ENCODE measurements around the gene EFCAB9. TPM values are rescaled to one million over a fixed set of nuclear protein-coding genes. Genes with fewer than 3 reads are reported as not detected.

The EFCAB9 gene
- total RNA-seq, 1 experiment from 2014 or later = not detected

DNA sequence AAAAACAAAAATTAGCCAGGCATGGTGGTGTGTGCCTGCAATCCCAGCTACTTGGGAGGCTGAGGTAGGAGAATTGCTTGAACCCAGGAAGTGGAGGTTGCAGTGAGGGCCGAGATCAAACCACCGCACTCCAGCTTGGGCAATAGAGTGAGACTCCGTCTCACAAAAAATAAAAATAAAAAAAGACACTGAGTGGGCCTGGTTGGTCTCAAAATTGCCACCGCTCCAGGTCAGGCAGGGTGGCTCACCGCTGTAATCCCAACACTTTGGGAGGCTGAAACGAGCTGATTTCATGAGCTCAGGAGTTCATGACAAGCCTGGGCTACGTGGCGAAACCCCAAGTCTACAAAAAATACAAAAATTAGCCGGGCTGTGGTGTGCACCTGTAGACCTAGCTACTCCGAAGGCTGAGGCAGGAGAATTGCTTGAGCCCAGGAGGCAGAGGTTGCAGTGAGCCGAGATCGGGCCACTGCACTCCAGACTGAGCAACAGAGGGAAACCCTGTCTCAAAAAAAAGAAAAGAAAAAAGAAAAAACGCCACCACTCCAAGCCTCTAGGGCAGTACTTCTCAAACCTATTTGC is 7.8 kb upstream of the EFCAB9 start:
- Mint-ChIP-seq H3K27ac (no peak overlapping the region), H3K4me1 (peaks cover 28% of the 10 kb centered on the region), H3K4me3 (peak overlapping the region; percentile 93), H3K27me3 (ENCODE audit: low read depth) (peaks cover 14% of the 10 kb centered on the region), H3K9me3 (no peaks in the 10 kb centered on the region), H3K36me3 (no peaks in the 10 kb centered on the region; the same call in 1 of the 2 replicates)
- no peak for ATAC-seq
- DNase-seq (ENCODE audit: low spot score) = no peak
- ChIA-PET CTCF (interaction anchor here (0.8 to 5.3 kb wide), 11 partner anchors 8 to 264 kb away, joined by 3 to 37 read pairs (median 4); no protein-coding TSS in a partner anchor), POLR2A (interaction anchor here (3.6 kb wide), 1 partner anchor 12 kb away, joined by 12 read pairs; no protein-coding TSS in a partner anchor)
- TF ChIP-seq, protein P1, sequence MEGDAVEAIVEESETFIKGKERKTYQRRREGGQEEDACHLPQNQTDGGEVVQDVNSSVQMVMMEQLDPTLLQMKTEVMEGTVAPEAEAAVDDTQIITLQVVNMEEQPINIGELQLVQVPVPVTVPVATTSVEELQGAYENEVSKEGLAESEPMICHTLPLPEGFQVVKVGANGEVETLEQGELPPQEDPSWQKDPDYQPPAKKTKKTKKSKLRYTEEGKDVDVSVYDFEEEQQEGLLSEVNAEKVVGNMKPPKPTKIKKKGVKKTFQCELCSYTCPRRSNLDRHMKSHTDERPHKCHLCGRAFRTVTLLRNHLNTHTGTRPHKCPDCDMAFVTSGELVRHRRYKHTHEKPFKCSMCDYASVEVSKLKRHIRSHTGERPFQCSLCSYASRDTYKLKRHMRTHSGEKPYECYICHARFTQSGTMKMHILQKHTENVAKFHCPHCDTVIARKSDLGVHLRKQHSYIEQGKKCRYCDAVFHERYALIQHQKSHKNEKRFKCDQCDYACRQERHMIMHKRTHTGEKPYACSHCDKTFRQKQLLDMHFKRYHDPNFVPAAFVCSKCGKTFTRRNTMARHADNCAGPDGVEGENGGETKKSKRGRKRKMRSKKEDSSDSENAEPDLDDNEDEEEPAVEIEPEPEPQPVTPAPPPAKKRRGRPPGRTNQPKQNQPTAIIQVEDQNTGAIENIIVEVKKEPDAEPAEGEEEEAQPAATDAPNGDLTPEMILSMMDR (IDR thresholded peaks at IDR 0.05) = no peak
- no peak for TF ChIP-seq TP53 (CRISPR knock-in tag; IDR thresholded peaks at IDR 0.05)
- TF ChIP-seq KAT7 (CRISPR knock-in tag; IDR thresholded peaks at IDR 0.05; ENCODE audit: borderline replicate concordance) = no peak
- TF ChIP-seq, protein P2, sequence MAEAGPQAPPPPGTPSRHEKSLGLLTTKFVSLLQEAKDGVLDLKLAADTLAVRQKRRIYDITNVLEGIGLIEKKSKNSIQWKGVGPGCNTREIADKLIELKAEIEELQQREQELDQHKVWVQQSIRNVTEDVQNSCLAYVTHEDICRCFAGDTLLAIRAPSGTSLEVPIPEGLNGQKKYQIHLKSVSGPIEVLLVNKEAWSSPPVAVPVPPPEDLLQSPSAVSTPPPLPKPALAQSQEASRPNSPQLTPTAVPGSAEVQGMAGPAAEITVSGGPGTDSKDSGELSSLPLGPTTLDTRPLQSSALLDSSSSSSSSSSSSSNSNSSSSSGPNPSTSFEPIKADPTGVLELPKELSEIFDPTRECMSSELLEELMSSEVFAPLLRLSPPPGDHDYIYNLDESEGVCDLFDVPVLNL (CRISPR knock-in tag; IDR thresholded peaks at IDR 0.05; ENCODE audit: borderline replicate concordance, low read depth) = no peak
- TF ChIP-seq, protein P3, sequence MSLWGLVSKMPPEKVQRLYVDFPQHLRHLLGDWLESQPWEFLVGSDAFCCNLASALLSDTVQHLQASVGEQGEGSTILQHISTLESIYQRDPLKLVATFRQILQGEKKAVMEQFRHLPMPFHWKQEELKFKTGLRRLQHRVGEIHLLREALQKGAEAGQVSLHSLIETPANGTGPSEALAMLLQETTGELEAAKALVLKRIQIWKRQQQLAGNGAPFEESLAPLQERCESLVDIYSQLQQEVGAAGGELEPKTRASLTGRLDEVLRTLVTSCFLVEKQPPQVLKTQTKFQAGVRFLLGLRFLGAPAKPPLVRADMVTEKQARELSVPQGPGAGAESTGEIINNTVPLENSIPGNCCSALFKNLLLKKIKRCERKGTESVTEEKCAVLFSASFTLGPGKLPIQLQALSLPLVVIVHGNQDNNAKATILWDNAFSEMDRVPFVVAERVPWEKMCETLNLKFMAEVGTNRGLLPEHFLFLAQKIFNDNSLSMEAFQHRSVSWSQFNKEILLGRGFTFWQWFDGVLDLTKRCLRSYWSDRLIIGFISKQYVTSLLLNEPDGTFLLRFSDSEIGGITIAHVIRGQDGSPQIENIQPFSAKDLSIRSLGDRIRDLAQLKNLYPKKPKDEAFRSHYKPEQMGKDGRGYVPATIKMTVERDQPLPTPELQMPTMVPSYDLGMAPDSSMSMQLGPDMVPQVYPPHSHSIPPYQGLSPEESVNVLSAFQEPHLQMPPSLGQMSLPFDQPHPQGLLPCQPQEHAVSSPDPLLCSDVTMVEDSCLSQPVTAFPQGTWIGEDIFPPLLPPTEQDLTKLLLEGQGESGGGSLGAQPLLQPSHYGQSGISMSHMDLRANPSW (CRISPR knock-in tag; conservative IDR thresholded peaks at IDR 0.05; ENCODE audit: low read depth) = no peak
- TF ChIP-seq, protein P4, sequence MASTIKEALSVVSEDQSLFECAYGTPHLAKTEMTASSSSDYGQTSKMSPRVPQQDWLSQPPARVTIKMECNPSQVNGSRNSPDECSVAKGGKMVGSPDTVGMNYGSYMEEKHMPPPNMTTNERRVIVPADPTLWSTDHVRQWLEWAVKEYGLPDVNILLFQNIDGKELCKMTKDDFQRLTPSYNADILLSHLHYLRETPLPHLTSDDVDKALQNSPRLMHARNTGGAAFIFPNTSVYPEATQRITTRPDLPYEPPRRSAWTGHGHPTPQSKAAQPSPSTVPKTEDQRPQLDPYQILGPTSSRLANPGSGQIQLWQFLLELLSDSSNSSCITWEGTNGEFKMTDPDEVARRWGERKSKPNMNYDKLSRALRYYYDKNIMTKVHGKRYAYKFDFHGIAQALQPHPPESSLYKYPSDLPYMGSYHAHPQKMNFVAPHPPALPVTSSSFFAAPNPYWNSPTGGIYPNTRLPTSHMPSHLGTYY (CRISPR knock-in tag; IDR thresholded peaks at IDR 0.05) = no peak
- no peak for TF ChIP-seq GABPB1 (CRISPR knock-in tag; IDR thresholded peaks at IDR 0.05)
- no peak for TF ChIP-seq NFYB (CRISPR knock-in tag; conservative IDR thresholded peaks at IDR 0.05; ENCODE audit: low read depth)
- no peak for TF ChIP-seq JAZF1 (CRISPR knock-in tag; IDR thresholded peaks at IDR 0.05)
- TF ChIP-seq ETV6 (CRISPR knock-in tag; IDR thresholded peaks at IDR 0.05) = no peak
- no peak for TF ChIP-seq FOXP1 (CRISPR knock-in tag; IDR thresholded peaks at IDR 0.05; ENCODE audit: borderline replicate concordance)

DNA sequence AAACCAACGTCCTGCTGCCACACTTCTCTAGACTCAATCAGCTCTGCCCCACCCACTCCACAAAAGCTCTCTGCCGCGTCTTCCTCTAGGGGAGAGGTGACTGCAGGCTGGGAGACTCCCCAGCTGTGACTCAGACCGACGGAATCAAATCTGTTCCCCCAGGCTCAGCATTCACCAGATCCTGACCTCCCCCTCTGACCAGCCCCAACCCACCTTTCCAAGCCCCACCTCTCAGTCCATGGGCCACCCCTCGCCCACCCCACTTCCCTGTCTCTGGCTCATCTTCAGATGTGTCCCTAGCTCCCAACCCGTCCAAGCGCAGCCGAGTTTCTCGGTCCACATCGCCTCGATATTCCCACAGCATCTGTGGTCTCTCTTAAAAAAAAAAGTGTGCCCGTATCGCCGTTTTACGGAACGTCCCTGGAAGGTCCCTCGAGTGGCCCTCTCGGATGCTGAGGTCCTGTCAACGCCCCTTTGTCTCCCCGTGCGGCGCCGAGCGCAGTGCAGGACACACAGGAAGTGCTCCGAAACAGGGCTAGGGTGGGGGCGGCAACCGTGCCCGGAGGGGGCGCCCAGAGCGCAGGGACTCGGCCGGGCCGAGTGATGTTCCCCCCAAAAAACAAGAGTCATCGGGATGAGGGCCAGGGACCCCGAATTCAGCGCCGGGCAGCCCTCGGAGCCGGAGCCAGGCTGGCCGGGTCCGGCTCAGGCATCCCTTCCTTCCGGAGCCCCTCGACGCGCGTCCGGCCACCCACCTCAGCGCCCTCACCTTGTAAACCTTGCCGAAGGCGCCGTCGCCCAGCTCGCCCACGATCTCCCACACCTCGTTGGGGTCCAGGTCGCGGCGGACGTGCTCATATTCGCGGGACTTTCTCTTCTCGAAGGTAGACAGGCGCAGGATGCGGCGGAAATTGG is 6.6 kb upstream of the EFCAB9 start:
- CTCF ChIA-PET = interaction anchor here (0.8 to 5.3 kb wide), 29 partner anchors 8 to 341 kb away, joined by 3 to 49 read pairs (median 5); partner anchors contain the start of genes FBXW11 and UBTD2
- H3K36me3 Mint-ChIP-seq = no peaks in the 10 kb centered on the region; the same call in 1 of the 2 replicates
- H3K9me3 Mint-ChIP-seq = no peaks in the 10 kb centered on the region
- DNase-seq (ENCODE audit: low spot score) (peak; percentile 62), ATAC-seq (peak; percentile 8)
- H3K27me3 Mint-ChIP-seq (ENCODE audit: low read depth) = peaks cover 14% of the 10 kb centered on the region
- H3K4me1 Mint-ChIP-seq = peaks cover 28% of the 10 kb centered on the region
- peak overlapping the region; percentile 38; the same call in 1 of the 2 replicates for H3K27ac Mint-ChIP-seq
- POLR2A ChIA-PET = interaction anchor here (0.5 to 3.6 kb wide), 2 partner anchors 13 to 130 kb away, joined by 4 to 12 read pairs; no protein-coding TSS in a partner anchor
- peak overlapping the region; percentile 93 for H3K4me3 Mint-ChIP-seq
- TF ChIP-seq, protein P5, sequence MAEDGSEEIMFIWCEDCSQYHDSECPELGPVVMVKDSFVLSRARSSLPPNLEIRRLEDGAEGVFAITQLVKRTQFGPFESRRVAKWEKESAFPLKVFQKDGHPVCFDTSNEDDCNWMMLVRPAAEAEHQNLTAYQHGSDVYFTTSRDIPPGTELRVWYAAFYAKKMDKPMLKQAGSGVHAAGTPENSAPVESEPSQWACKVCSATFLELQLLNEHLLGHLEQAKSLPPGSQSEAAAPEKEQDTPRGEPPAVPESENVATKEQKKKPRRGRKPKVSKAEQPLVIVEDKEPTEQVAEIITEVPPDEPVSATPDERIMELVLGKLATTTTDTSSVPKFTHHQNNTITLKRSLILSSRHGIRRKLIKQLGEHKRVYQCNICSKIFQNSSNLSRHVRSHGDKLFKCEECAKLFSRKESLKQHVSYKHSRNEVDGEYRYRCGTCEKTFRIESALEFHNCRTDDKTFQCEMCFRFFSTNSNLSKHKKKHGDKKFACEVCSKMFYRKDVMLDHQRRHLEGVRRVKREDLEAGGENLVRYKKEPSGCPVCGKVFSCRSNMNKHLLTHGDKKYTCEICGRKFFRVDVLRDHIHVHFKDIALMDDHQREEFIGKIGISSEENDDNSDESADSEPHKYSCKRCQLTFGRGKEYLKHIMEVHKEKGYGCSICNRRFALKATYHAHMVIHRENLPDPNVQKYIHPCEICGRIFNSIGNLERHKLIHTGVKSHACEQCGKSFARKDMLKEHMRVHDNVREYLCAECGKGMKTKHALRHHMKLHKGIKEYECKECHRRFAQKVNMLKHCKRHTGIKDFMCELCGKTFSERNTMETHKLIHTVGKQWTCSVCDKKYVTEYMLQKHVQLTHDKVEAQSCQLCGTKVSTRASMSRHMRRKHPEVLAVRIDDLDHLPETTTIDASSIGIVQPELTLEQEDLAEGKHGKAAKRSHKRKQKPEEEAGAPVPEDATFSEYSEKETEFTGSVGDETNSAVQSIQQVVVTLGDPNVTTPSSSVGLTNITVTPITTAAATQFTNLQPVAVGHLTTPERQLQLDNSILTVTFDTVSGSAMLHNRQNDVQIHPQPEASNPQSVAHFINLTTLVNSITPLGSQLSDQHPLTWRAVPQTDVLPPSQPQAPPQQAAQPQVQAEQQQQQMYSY (CRISPR knock-in tag; IDR thresholded peaks at IDR 0.05) = no peak
- TF ChIP-seq FOXJ3 (CRISPR knock-in tag; IDR thresholded peaks at IDR 0.05; ENCODE audit: borderline replicate concordance) = 0 out of 2 replicates have a peak, but pooled peaks have one; percentile 14
- TF ChIP-seq, protein P6, sequence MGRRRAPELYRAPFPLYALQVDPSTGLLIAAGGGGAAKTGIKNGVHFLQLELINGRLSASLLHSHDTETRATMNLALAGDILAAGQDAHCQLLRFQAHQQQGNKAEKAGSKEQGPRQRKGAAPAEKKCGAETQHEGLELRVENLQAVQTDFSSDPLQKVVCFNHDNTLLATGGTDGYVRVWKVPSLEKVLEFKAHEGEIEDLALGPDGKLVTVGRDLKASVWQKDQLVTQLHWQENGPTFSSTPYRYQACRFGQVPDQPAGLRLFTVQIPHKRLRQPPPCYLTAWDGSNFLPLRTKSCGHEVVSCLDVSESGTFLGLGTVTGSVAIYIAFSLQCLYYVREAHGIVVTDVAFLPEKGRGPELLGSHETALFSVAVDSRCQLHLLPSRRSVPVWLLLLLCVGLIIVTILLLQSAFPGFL (CRISPR knock-in tag; IDR thresholded peaks at IDR 0.05; ENCODE audit: borderline replicate concordance) = no peak
- no peak for TF ChIP-seq NFATC4 (CRISPR knock-in tag; IDR thresholded peaks at IDR 0.05)
- TF ChIP-seq ZNF219 (CRISPR knock-in tag; IDR thresholded peaks at IDR 0.05; ENCODE audit: borderline replicate concordance) = no peak

Data from WTC11 (cell line).